ENCODE measurements around the gene DSCAML1.

DNA sequence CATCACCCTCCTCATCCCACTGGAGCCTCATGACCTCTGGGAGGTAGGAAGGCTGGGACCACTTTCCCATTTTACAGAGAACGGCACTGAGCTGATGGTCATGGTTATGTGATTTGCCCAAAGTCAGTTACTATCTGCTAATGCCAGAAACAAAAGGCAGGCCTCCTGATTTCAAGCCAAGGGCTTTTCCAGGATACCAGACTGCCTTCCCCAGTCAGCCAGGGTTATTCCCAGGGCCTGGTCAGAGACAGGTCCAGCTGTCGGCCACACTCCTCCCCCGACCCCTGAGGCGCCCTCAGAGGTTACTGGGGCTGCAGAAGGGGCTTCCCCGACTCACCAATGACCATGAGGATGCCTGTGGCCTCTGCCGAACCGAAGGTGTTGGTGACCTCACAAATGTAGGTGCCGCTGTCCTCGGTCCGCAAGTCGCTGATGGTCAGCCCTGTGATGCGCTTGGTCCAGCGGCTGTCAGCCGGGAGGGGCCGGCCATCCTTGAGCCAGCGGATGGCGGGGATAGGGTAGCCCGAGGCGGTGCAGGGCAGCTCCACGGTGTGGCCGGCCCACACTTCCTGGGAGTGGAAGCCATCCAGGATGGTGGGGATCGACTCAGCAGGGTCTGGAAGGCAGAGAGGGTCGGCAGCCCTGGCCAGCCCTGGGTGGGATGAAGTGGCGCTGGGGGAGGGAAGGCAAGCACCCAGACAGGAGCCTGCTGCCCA, 272.4 kb downstream of the DSCAML1 start:
- TF ChIP-seq, protein P1, sequence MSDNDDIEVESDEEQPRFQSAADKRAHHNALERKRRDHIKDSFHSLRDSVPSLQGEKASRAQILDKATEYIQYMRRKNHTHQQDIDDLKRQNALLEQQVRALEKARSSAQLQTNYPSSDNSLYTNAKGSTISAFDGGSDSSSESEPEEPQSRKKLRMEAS (CRISPR knock-in tag; IDR thresholded peaks at IDR 0.05): no peak
- no peak for TF ChIP-seq ZNF830 (CRISPR knock-in tag; IDR thresholded peaks at IDR 0.05)
- TF ChIP-seq YBX1 (IDR thresholded peaks at IDR 0.05): no peak
- TF ChIP-seq CHD1 (IDR thresholded peaks at IDR 0.05; ENCODE audit: low read length): no peak
- TF ChIP-seq REST (IDR thresholded peaks at IDR 0.05; ENCODE audit: borderline replicate concordance): peak; percentile 38; the same call in 1 of the 2 replicates
- no peak for TF ChIP-seq REST (CRISPR knock-in tag; IDR thresholded peaks at IDR 0.05; ENCODE audit: low read depth)
- TF ChIP-seq CREB3 (tag; conservative IDR thresholded peaks at IDR 0.05; ENCODE audit: low read depth): no peak
- no peak for TF ChIP-seq ZNF239 (CRISPR knock-in tag; IDR thresholded peaks at IDR 0.05)
- TF ChIP-seq U2AF2 (optimal IDR thresholded peaks at IDR 0.05; ENCODE audit: low read depth, low read length): no peak
- TF ChIP-seq BRD9 (IDR thresholded peaks at IDR 0.05; ENCODE audit: low read depth, partially characterized antibody): no peak
- TF ChIP-seq CBX3 (IDR thresholded peaks at IDR 0.05; ENCODE audit: borderline replicate concordance in 1 of 2, low read length in 2 of 2): no peak
- TF ChIP-seq NR2C2 (CRISPR knock-in tag; IDR thresholded peaks at IDR 0.05): no peak
- TF ChIP-seq NR2C2 (tag; IDR thresholded peaks at IDR 0.05): no peak
- TF ChIP-seq, protein P2, sequence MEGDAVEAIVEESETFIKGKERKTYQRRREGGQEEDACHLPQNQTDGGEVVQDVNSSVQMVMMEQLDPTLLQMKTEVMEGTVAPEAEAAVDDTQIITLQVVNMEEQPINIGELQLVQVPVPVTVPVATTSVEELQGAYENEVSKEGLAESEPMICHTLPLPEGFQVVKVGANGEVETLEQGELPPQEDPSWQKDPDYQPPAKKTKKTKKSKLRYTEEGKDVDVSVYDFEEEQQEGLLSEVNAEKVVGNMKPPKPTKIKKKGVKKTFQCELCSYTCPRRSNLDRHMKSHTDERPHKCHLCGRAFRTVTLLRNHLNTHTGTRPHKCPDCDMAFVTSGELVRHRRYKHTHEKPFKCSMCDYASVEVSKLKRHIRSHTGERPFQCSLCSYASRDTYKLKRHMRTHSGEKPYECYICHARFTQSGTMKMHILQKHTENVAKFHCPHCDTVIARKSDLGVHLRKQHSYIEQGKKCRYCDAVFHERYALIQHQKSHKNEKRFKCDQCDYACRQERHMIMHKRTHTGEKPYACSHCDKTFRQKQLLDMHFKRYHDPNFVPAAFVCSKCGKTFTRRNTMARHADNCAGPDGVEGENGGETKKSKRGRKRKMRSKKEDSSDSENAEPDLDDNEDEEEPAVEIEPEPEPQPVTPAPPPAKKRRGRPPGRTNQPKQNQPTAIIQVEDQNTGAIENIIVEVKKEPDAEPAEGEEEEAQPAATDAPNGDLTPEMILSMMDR (IDR thresholded peaks at IDR 0.05 in 2 of 3, conservative IDR thresholded peaks at IDR 0.05 in 1 of 3; ENCODE audit: insufficient read depth in 2 of 3, low read depth in 1 of 3, low read length in 3 of 3): no peak
- TF ChIP-seq PURB (CRISPR knock-in tag; IDR thresholded peaks at IDR 0.05; ENCODE audit: low read depth): no peak

All from K562 (cell line).